Osteoblast (primary cell): ENCODE measurements around the gene NRXN2. TPM values are rescaled to one million over a fixed set of nuclear protein-coding genes. Genes with fewer than 3 reads are reported as not detected.
"Not testable (repeated sequence)": the region's sequence is repeated elsewhere in the genome, so short reads cannot be mapped to it uniquely, and the experiment has no call there.

Experiments
- DNase-seq: peaks from one replicate; pipeline ENCODE4 v3.0.0; 2011; ENCODE audit warnings: low spot score, mixed read lengths; ENCODE audit not compliant: insufficient read length; ENCODE audit errors: missing footprints
- H2AFZ ChIP-seq: 2 replicates; pipeline ENCODE4 v1.6.0; 2011; ENCODE audit warnings: mild to moderate bottlenecking, low read length
- H3K27ac ChIP-seq: 2 replicates; pipeline ENCODE4 v1.5.1; 2011; ENCODE audit warnings: mild to moderate bottlenecking, low read depth, low read length, moderate library complexity
- H3K27me3 ChIP-seq: 2 replicates; pipeline ENCODE4 v1.6.0; 2012; ENCODE audit warnings: mild to moderate bottlenecking, control low read depth, inconsistent platforms, low read length, moderate library complexity; ENCODE audit not compliant: insufficient read depth
- H3K36me3 ChIP-seq: 2 replicates; pipeline ENCODE4 v1.5.1; 2011; ENCODE audit warnings: mild to moderate bottlenecking, low read length, control low read depth, moderate library complexity; ENCODE audit not compliant: insufficient read depth
- H3K4me1 ChIP-seq: 2 replicates; pipeline ENCODE4 v1.5.1; 2011; ENCODE audit warnings: mild to moderate bottlenecking, low read length, control low read depth, moderate library complexity; ENCODE audit not compliant: insufficient read depth
- H3K4me2 ChIP-seq: 2 replicates; pipeline ENCODE4 v1.6.0; 2011; ENCODE audit warnings: mild to moderate bottlenecking, low read length; ENCODE audit not compliant: insufficient read depth
- H3K4me3 ChIP-seq: fragments of 200-600 bp; sonication (generic); 3 replicates; pipeline ENCODE4 v1.5.1; 2012; ENCODE audit warnings: mild to moderate bottlenecking, low read length, inconsistent platforms; ENCODE audit not compliant: insufficient read depth
- H3K79me2 ChIP-seq: 2 replicates; pipeline ENCODE4 v1.6.0; 2012; ENCODE audit warnings: mild to moderate bottlenecking, low read length, control low read depth, inconsistent platforms; ENCODE audit not compliant: insufficient read depth
- H3K9me3 ChIP-seq: 2 replicates; pipeline ENCODE4 v1.5.1; 2011; ENCODE audit warnings: low read depth, low read length, control low read depth
- H4K20me1 ChIP-seq: 2 replicates; pipeline ENCODE4 v1.6.0; 2012; ENCODE audit warnings: mild to moderate bottlenecking, low read length, control low read depth; ENCODE audit not compliant: insufficient read depth
- total RNA-seq: library from RNA; depleted of rRNA; stranded (reverse); fragments of >200 nt; gene quantifications from 2 replicates; pipeline ENCODE4 v1.2.3, GENCODE V29; 2012
- TF ChIP-seq, protein P1 (sequence below): IDR thresholded peaks from 2 replicates; pipeline ENCODE4 v1.5.1; 2011; ENCODE audit warnings: mild to moderate bottlenecking, low read depth, low read length, moderate library complexity; ENCODE audit errors: extremely low read depth

Gene NRXN2
- total RNA-seq, 1 donor, result 90.1 TPM

DNA sequence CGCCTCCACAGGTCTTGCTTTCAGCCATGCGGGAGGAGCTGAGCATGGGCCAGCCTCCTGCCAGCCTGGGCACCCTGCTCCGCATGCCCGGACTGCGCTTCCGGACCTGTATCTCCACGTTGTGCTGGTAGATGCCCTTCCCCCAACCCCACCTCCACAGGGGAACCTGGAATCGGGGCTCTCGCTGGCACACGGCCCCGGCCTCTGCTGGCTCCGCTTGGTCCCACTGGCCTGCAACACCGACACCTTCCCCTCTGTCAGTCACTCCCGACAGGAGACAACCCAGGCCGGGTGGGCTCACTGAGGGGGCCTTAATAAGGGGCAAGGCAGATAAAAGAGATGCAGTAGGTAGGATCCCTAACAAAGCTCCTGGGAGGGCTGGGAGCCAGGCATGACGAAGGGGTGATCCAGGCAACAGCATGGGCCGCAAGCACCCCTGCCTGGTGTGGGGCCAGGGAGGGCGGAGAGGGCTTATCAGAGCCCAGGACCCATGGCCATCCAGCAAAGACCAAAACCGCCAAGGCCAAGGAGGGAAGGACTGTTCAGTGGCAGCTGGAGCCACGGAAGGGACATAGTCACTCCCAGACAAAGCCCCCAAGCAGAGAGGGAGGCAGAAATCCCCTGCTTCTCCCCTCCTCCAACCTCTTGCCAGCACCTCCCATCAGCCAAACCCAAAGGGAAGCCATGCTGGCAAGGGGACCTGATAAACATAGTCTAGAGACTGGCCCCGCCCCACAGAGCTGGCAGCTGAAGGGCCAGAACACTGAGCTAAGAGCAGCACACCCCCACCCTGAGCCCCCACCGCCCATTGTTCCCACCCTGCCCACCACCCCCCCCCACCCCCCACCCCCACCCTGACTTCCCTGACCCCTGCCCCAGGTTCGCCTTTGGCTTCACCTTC lies 124.0 kb downstream of the NRXN2 start:
- Histone ChIP-seq H3K79me2 (no peaks in the 10 kb centered on the region), H2AFZ (no peak overlapping the region), H3K27ac (no peak overlapping the region), H3K4me1 (no peaks in the 10 kb centered on the region), H4K20me1 (no peaks in the 10 kb centered on the region), H3K4me2 (no peak overlapping the region), H3K9me3 (peaks cover 2% of the 10 kb centered on the region), H3K4me3 (no peak overlapping the region), H3K27me3 (no peaks in the 10 kb centered on the region), H3K36me3 (no peaks in the 10 kb centered on the region)
- TF ChIP-seq, protein P1, sequence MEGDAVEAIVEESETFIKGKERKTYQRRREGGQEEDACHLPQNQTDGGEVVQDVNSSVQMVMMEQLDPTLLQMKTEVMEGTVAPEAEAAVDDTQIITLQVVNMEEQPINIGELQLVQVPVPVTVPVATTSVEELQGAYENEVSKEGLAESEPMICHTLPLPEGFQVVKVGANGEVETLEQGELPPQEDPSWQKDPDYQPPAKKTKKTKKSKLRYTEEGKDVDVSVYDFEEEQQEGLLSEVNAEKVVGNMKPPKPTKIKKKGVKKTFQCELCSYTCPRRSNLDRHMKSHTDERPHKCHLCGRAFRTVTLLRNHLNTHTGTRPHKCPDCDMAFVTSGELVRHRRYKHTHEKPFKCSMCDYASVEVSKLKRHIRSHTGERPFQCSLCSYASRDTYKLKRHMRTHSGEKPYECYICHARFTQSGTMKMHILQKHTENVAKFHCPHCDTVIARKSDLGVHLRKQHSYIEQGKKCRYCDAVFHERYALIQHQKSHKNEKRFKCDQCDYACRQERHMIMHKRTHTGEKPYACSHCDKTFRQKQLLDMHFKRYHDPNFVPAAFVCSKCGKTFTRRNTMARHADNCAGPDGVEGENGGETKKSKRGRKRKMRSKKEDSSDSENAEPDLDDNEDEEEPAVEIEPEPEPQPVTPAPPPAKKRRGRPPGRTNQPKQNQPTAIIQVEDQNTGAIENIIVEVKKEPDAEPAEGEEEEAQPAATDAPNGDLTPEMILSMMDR, result no peak
- DNase-seq, result peak; percentile 75

DNA sequence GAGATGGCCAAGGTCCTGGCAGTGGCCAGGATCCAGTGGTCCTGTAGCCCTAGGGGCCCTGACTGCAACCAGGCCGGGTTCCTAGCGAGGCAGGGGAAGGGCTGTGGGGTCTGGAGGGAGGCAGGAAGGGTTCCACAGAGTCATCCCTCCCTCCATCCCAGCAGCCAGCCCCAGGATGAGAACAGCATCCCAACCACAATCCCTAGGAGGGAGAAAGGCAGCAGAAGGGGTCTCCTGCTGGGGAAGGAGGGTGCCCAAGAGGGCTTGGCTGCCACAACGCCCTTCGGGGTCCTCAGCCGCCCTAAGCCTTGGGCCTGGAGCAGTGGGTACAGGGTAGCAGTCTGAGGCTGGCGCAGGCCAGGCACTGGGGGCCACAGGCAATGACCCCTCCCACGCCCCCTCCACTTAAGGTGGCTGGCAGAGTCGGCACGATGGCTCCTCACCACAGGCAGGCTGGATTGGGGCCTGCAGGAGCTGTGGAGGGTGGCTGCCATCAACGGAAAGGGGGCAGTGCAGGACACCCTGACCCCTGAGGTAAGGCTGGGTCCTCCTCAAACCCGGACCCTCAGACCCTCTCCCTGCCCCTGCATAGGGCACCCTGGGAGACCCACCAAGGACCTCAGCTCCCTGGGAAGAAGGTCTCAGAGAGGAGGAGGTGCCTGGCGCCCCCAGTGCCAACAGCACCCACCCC lies 124.7 kb downstream of the NRXN2 start:
- Histone ChIP-seq H3K4me3 (no peak overlapping the region), H3K4me1 (no peaks in the 10 kb centered on the region), H4K20me1 (no peaks in the 10 kb centered on the region), H3K79me2 (no peaks in the 10 kb centered on the region), H2AFZ (no peak overlapping the region), H3K27me3 (no peaks in the 10 kb centered on the region), H3K27ac (no peak overlapping the region), H3K9me3 (peaks cover 2% of the 10 kb centered on the region), H3K4me2 (no peak overlapping the region), H3K36me3 (no peaks in the 10 kb centered on the region)
- DNase-seq, result peak; percentile 66
- TF ChIP-seq, protein P1, result no peak

DNA sequence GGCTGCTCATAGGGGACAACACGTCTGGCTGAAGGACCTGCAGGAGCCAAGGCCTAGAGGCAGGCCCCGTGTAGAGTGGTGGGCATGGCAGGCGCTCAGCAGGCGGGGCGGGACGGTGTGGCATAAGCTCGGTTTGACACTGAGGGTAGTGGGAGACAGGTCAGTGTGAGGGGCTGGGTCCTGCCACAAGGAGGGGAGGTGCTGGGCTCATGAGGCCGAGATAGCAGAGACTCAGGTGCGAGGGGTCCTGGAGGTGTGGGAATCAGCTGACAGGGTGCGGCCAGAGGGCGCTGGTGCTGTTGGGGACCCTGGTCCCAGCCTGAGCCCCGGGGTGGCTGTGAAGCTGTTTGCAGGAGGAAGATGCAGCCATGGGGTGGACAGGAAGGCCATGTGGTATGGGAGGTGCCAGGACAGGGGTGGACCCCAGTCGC lies 125.3 kb downstream of the NRXN2 start:
- Histone ChIP-seq H3K4me1 (no peaks in the 10 kb centered on the region), H3K36me3 (no peaks in the 10 kb centered on the region), H3K27me3 (no peaks in the 10 kb centered on the region), H3K4me2 (no peak overlapping the region), H3K4me3 (no peak overlapping the region), H3K27ac (no peak overlapping the region), H2AFZ (no peak overlapping the region), H4K20me1 (no peaks in the 10 kb centered on the region), H3K79me2 (no peaks in the 10 kb centered on the region), H3K9me3 (peaks cover 2% of the 10 kb centered on the region)
- no peak for DNase-seq
- TF ChIP-seq, protein P1, result no peak

DNA sequence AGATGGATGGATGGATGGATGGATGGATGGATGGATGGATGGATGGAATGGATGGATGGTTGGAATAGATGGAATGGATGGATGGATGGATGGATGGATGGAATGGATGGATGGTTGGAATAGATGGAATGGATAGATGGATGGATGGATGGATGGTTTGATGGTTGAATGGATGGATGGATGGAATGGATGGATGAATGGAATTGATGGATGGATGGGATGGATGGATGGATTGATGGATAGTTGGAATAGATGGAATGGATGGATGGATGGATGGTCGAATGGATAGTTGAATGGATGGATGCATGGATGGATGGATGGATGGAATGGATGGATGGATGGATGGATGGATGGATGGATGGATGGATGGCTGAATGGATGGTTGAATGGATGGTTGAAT lies 127.1 kb downstream of the NRXN2 start:
- not testable (repeated sequence) for H3K4me1 ChIP-seq, H4K20me1 ChIP-seq, H3K27me3 ChIP-seq, DNase-seq, H2AFZ ChIP-seq, H3K4me3 ChIP-seq, H3K27ac ChIP-seq, H3K36me3 ChIP-seq, H3K9me3 ChIP-seq, H3K79me2 ChIP-seq, H3K4me2 ChIP-seq
